NCI-H460 (cell line): Measurements from ENCODE around the gene TRAF7. TPM values are rescaled to one million over a fixed set of nuclear protein-coding genes. Genes with fewer than 3 reads are reported as not detected.
"Not testable (repeated sequence)": the region's sequence is repeated elsewhere in the genome, so short reads cannot be mapped to it uniquely, and the experiment has no call there.

ENCODE experiments used
- DNase-seq: peaks from one replicate; pipeline ENCODE4 v3.0.0-alpha.2; 2016; ENCODE audit warnings: low read depth; ENCODE audit errors: extremely low read depth
- total RNA-seq: library from RNA; depleted of rRNA; stranded (reverse); fragments of >200 nt; shearing (Covaris generic); gene quantifications from 2 replicates; pipeline ENCODE4 v1.2.3, GENCODE V29; 2014

TRAF7 gene
- total RNA-seq, 1 experiment from 2014 or later = 52.8 TPM

GRCh38 chr16:2121853-2122252 lies 33.7 kb upstream of the TRAF7 start:
- no peak for DNase-seq

GRCh38 chr16:2122429-2122828 lies 33.2 kb upstream of the TRAF7 start:
- no peak for DNase-seq

DNA sequence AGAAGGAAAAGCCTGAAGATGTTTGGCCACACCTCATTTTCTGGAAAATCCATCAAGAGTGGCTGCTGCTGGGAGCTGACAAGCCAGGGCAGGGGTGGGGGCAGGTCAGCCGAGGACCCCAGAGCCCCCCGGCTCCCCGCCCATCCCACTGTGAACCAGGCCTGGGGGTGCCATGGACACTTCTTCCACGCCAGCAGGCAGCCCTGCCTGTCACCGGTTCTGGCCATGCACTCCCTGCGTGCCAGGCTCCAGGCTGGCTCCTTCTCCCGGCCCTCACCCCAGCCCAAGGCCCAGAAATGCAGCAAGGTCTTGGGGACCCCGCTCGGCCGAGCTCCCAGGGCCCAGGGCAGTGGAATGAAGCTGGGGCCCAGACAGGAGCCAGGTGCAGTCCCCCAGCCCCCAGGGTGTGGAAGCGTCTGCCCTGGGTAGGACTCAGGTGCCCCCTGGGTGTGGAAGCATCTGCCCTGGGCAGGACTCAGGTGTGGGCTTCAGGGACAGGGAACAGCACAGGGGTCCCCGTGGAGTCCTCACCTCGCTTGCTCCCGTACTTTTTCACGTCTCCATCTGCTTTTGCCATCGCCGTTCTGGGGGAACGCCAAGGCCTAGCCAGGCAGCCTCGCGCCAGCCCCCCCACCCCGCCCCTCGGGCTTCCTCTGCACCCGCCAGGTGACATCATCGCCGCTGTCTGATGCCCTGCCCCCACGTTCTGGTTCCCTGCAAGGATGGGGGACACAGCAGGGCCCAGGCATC lies 32.5 kb upstream of the TRAF7 start:
- not testable (repeated sequence) for DNase-seq

- not testable (repeated sequence) for DNase-seq
Observed at GRCh38 chr16:2123706-2124376, 31.7 kb upstream of the TRAF7 start.

DNA sequence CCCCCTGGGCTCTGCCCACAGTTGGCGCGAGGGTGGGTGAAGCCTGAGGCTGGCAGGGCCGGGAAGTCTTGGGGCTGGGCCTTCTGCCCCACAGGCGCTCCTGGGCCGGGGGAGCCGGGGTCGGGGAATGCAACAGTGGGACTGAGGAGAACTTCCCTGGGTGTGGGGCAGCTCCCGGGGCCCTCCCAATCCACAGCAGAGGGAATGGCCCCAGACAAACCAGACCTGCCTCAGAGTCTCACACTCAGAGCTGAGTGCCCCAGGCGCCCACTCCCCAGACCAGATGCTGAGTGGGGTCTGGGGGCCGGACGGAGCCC lies 31.2 kb upstream of the TRAF7 start:
- not testable (repeated sequence) for DNase-seq

GRCh38 chr16:2124694-2125444 lies 30.7 kb upstream of the TRAF7 start:
- DNase-seq = not testable (repeated sequence)

DNA sequence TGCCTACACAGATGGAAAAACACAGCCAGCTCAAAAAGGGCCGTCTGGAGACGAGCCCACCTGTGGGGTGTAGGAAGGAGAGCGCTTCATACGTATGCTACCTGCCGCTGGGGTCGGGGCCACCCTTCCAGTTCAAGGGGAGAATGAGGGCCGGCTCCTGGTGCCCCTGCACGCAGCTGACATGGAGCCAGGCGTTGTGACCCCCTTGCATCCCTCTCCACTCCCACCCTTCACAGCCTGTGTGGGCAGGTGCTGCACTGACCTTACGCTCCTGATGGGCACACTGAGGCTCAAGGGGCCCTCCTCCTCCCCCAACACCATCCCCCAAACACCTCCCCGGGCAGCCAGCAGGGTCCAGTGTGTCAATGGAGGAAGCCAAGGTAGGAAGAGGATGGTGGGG lies 30.0 kb upstream of the TRAF7 start:
- not testable (repeated sequence) for DNase-seq

DNA sequence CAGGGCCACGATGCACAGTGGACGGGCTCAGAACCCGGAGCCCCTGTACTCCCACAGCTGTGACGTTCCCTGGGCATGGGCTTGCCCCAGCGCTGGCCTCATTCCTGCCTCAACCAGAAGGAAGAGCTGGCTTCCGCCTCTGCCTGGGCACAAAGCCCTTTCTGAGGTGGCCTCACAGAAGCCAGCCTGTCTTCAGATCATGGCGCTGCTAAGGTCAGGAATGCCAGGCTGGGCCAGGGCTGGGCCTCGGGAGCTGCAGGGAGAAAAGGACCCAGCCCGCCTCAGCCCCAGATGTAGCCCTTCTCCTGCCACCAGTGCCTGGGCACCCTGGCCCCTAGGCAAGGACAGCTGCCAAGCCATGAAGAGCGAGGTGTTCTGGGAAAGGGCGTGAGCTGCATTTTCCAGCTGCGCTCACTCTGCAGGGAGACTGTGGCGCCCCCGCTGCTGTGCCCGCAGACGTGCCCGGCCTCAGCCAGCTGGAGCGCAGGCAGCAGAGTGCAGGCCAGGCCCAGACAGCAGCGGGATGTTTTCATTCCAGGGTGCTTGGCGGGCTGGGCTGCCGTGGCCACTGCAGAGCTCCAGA lies 29.3 kb upstream of the TRAF7 start:
- not testable (repeated sequence) for DNase-seq

DNA sequence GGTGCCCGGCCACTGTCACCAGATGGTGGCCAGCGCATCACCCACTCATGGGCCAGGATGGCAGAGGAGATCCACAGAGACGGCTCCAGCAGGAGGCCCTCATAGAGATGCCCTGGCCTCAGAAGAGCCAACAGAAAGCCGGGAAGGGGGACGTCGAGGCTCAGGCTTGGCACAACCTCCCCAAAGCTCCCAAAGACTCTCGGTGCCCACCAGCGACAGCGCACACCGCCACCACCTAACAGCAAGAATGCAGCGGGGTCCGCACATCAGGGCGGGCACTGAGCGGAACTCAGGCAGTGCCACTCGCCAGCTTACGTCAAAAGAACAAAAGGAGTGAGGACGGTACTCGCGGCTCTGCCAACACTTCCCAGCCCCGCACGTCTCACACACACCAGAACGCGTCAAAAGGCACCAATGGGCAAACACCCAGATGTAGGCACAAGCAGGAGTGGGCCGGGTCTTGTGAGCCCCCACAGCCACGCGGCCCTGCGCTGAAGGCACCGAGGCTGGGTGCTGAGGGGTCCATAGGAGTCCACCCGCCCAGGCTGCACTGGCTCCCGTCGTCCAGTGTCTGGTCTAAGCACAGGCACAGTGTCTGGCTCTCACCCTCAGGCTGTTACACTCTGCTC lies 28.5 kb upstream of the TRAF7 start:
- DNase-seq = not testable (repeated sequence)

GRCh38 chr16:2127630-2128280 lies 27.8 kb upstream of the TRAF7 start:
- DNase-seq = not testable (repeated sequence)

DNA sequence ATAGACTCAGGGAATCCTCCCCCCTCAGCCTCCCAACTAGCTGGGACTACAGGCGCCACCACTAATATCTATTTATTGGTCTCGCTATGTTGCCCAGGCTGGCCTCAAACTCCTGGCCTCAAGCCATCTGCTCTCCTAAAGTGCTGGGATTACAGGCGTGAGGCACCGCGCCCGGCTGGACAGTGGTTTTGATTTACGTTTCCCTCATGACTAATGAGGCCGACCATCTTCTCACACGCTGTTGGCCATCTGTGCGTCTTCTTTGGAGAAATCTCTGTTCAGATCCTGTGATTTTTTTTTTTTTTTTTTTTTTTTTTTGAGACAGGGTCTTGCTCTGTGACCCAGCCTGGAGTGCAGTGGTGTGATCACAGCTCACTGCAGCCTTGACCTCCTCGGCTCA lies 26.3 kb upstream of the TRAF7 start:
- not testable (repeated sequence) for DNase-seq

- DNase-seq = not testable (repeated sequence)
Observed at GRCh38 chr16:2129890-2130447, 25.6 kb upstream of the TRAF7 start.

- DNase-seq = not testable (repeated sequence)
Observed at GRCh38 chr16:2133797-2134196, 21.8 kb upstream of the TRAF7 start.

DNA sequence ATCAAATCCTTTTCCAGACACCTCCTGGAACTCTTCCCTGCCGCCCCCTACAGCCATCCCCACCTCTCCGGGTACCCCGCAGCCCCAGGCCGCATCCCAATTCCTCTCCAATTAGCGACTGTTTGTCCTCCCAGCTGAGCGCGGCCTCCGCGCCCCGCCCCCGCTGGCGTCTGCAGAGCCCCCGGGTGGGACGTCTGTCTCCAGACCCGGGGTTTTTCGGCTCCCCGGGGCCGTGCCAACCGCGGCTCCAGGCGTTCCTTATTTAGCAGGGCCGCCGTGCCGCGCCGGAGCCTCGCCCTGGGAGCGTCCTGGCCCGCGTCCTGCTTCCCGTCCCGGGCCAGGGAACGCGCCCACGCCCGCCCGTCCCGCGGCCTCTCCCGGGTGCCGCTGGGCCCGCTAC lies 20.5 kb upstream of the TRAF7 start:
- DNase-seq = not testable (repeated sequence)

GRCh38 chr16:2135770-2136490 lies 19.7 kb upstream of the TRAF7 start, which contains the start of gene PKD1:
Gene PKD1 (minus strand): TSS chr16:2135898. CDS start chr16:2135689, 209 bp downstream.
- DNase-seq = peak; percentile 88

DNA sequence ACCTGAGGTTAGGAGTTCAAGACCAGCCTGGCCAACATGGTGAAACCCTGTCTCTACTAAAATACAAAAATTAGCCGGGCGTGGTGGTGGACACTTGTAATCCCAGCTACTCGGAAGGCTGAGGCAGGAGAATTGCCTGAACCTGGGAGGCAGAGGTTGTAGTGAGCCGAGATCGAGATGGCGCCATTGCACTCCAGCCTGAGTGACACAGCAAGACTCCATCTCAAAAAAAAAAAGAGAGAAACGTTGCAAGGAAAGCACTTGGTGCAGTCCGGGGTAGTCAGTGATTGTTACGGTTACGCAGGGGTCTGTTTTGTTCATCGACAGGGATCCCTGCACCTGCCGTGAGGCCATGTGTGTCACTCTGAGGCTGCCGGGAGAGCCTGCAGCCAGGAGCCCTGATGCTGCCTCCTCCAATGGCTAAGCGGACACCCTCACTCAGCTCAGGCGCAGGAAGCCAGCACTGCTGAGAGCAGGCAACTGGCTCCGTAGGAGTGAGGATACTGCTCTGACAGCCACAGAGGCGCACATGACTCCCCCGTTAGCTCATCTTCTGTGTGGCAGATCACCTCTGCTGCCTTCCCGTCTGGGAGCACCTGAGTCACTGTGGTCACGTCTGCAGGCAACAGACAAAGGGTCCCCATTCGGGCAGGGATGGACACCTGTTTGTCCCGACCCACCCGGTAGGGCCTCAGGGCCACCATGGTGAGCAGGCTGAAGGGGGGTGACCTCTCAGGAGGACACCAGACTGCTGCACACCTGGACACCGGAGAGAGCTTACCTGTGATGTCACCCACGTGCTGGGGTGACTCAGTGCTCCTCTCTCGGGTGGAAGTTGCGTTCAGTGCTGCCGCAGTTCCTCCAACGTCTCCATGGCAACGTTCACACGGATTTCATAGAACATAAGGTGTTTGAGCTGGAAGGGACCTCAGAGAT lies 12.4 kb upstream of the TRAF7 start:
- DNase-seq = no peak

- no peak for DNase-seq
Observed at GRCh38 chr16:2143878-2144485, 11.6 kb upstream of the TRAF7 start.

DNA sequence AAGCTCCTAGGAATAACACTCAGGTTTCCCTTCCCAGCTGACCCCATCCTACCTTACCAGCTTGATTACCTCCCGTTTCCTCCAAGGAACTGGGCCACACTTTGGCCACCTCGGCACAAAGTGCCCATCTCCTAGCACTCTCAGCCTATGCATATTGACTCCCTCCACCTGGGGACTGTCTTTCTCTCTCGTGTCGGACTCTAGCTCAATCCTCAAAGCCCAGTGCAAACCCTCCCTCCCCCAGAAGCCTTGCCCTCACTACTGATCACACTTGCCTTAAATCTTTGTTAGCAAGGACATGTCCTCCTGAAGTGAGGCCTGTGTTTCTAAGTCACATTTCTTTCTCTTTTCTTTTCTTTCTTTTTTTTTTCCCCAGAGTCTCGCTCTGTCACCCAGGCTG lies 9.7 kb upstream of the TRAF7 start:
- no peak for DNase-seq
